Femur (tissue), 1 donor: ENCODE results near the gene KRTAP17-1.
A peak's percentile ranks its signal among the peaks of the same experiment; 100 is the strongest.

Experiments
- DNase-seq: peaks from one replicate; pipeline ENCODE4 v3.0.0-alpha.2; 2017

KRTAP17-1 gene

GRCh38 chr17:41332239-41332638 is 16.7 kb upstream of the KRTAP17-1 start:
- DNase-seq = no peak

- no peak for DNase-seq
These were observed 16.1 kb upstream of the KRTAP17-1 start for GRCh38 chr17:41331606-41332005.

DNA sequence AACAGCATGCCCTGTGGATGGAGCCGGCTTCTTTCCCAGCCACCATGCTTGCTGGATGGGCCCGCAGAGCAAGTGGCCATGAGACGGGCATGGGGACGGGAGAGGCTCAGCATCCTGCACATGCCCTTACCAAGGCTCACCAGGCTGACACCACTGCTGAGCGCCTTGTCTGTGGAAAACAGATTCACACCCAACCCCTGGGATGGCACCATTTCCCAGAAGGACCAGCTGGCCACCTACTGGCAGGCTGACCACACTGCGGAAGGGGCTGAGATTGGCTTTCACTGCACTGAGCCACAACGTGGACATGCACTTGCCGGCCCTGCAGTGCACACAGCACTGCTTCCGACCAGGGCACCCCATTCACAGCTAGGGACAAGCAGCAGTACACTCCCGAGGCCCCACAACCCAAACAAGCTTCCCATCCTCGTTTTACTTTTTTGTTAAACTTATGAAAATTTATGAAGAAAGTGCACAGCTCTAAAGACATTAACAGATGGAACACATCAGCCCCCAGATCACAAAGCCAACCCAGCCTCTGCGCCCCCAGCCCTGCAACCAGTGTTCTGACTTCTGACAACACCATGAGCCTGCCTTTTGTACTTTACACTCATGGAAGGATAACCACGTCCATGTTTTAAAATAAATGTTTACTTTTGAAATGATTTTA is 13.9 kb upstream of the KRTAP17-1 start:
- DNase-seq = peak; percentile 31

- DNase-seq = no peak
These were observed 12.7 kb upstream of the KRTAP17-1 start for GRCh38 chr17:41328207-41328606.

GRCh38 chr17:41327411-41328120 is 12.1 kb upstream of the KRTAP17-1 start:
- no peak for DNase-seq

DNA sequence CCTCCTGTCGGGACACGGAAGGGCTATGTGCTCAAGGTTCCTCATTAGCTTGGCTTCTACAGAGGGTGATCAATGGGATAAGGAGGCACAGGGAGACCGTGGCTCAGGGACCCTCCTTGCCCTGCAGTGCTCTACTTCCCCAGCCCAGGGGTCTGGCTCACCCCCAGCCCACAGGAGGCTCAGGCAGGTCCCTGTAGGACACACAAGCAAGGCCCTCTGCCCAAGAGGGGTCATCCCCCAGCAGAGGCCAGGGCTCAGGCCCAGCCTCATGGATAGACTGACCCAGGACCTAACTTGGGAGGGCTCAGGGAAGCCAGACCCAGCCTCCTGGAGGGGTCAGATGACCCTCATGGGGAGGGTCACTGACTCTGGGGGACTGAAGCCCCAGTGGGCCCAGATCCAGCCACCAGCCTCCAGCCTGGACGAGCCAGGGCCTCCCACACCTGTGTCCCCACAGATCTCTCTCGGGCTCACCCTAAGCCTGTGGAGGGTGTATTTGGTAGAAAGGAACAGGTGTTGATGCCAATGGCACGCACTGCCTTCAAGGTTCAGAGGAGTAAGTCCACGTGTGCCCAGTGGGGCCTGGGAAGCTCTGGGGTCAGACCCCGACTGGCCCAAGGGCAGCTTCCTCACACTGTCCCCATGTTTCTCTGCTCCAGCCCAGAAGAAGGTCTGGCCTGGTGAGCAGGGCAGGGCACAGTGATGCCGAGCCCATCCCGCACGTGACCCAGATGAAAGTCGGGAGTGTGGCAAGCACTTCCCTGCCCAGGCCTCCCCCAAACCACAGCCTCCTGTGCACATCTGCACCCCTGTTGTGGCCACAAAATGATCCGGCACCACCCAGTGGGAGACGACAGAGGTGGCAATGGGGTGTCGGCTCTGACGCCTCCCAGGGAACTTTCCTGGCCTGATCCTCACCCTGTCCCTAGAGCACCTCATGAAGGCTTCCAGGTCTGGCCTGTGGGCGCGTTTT is 10.9 kb upstream of the KRTAP17-1 start:
- no peak for DNase-seq

- no peak for DNase-seq
These were observed 10.1 kb upstream of the KRTAP17-1 start for GRCh38 chr17:41325611-41326010.

DNA sequence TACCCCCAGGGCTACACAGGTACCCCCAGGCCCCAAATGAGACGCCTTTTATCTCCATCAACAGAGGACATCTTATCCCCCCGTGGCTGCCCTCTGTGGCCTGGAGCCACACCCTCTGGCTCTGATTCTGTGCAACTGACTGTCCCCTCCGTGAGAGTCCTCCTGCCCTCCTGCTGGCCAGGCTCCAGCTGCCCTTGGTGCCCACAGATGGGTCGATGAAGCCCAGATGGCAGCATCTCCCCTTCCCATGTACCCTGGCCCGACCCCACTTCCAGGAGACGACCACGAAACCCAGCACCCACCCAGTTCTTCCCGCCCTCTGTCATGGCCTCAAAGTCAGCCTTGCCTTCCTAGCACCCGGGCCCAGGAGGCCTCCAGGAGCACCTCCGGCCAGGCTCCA is 9.6 kb upstream of the KRTAP17-1 start:
- no peak for DNase-seq

GRCh38 chr17:41324180-41325075 is 8.9 kb upstream of the KRTAP17-1 start:
- DNase-seq = no peak

DNA sequence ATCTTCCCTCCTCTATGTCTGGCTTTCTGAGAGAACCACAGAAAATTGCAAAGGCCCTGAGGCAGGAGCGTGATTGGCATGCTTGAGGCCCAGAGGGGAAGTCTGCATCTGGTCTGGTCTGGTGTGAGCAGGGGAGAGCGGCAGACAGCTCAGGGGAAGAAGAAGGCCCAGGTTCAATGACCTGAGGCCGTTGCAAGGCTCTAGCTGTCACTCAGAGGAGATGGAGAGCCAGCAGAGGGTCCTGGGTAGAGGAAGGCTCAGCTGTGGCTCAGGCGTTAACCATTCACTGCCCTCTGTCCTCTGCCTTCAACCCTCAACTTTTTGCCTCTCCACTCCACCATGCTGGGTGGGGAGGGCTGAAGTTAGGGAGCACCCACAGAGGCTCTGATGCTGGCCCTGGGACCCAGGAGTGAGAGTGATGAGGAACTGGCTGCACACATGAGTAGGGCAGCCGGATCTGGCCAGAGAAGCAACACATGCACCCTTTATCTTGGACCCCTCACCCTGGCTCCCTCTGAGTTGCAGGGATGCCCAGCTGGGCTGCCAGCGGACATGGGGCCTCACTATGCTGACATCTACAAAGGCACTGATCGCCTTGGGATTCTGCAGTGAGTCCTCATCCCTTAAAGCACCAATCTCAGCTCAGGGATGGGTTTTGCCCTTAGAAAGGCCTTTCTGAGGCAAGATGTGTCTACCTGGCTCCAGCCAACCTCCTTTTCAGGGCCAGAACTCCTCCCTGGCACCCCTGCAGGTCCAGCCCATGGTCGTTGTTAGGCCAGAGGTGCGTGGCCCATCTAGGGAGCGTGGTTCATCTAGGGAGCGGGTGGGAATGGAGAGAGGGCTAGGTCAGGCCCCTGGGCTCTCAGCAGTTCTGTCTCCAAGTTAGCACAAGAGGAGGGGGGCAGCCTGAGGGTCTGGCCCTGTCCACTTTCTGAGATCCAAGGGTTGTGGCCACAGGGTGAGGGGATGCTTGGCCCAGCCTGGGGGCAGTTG is 7.7 kb upstream of the KRTAP17-1 start:
- no peak for DNase-seq

DNA sequence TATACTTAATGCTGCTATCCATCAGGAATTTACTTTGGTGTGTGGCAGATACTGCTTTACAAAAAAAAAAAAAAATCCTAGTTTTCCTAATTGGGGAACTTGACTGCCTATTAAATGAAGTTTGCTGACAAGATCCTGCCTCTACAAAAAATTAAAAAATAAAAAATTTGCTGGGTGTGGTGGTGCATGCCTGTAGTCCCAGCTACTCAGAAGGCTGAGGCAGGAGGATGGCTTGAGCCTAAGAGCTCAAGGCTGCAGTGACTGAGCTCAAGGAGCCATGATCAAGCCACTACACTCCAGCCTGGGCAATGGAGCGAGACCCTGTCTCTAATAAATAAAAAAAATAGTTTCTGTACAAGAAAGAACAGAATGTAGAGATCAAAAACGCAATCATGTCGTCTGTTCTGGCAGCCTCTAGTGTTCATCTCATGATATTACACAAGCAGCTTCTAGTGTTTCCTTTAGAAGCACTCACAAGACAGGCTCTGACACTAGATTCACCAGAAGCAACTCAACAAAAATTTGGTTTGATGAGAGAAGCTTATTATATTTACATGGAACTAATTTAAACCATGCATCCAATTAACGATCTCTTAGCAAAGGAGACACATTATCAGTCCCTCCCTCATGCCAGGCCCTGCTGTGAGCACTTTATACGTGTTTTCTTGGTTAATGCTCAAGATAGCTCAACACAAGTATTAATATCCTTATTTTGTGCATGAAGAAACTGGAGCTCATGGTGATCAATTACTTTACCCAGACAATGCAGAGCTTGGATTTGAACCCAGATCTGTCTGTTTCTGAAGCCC is 6.8 kb upstream of the KRTAP17-1 start:
- no peak for DNase-seq

GRCh38 chr17:41318231-41318630 is 2.7 kb upstream of the KRTAP17-1 start:
- no peak for DNase-seq

DNA sequence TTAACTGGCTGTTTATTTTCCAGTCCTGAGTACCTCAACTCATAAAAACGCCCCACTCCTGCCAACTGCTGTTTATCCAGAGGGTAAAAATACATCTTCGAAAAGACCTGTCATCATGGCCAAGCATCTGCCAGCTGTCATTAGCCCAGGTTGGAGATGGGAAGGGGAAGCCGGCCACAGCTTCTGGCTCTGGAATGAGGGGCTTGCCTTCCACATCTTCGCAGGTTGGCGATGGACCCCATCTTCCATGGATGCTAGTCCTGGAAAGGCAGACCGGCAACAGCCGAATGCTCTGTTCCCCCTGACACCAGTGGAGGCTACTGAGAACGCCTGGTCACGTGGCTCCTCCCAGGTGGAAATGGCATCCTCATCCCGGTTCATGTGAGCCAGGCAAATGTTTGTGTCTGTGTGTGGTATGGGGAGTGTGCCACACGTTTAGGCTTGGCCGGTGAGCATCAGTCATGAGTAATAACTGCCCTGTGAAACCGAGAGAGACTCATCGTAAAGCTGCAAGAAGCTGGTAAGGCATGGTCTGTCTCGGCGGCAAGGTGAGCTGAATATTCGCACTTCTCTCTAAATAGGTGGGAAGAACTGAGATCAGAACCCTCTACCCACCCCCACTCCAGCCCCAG is 420 bp upstream of the KRTAP17-1 start:
- no peak for DNase-seq

GRCh38 chr17:41311111-41311510 is 4.4 kb downstream of the KRTAP17-1 start:
- DNase-seq = no peak

DNA sequence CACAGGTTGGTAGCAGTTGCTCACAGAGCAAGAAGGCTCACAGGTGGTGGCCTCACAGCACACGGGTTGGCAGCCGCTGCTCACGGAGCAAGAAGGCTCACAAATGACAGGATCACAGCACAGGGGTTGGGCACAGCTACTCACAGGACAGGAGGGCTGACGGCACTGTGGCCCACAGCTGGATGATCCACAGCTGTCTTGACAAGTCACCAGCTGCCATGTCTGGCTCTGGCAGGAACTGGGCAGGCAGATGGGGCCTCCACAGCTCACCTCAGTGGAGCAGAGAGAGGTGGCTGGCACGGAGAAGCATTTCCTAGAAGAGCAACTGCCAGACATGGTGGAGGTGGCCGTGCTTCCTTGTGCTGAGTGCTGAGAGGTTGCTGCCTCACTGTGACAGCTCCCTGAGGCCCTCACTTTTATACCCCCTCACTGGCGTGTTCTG is 6.6 kb downstream of the KRTAP17-1 start, which contains the start of gene KRTAP16-1:
Gene KRTAP16-1, minus strand, starts transcription at position 392 of the 442 bp plus-strand sequence. Its CDS starts 56 bp downstream, at position 336.
- DNase-seq = no peak

GRCh38 chr17:41308251-41308917 is 7.1 kb downstream of the KRTAP17-1 start:
- DNase-seq = peak; percentile 80

DNA sequence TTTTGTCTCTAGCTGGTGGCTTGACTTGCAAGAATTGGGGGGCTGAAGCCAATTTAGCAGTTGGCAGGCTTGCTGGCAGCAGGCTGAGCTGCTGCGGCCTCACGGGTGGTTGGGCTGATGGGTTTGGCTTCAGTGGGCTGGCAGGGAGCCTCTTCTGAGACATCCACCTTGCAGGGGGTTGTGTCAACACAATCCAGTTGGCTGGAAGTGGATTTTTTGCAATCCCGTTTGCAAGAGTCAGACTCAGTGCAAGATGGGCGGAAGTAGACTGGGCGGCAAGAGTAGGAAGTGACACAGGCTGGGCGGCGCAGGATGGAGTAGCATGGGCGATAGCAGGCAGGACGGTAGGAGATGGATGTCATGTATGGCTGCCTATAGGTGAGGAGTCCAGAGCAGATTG is 7.9 kb downstream of the KRTAP17-1 start:
- no peak for DNase-seq

GRCh38 chr17:41304091-41304490 is 11.4 kb downstream of the KRTAP17-1 start:
- no peak for DNase-seq

GRCh38 chr17:41302981-41303380 is 12.5 kb downstream of the KRTAP17-1 start:
- no peak for DNase-seq
